IMR-90 (cell line): ENCODE results near the gene TBC1D32. TPM values are rescaled to one million over a fixed set of nuclear protein-coding genes. Genes with fewer than 3 reads are reported as not detected.

Experiments
- ATAC-seq: fragments of 200-7000 bp; cut with Tn5 transposase; 2 replicates; pipeline ENCODE4 v1.9.1; 2020; ENCODE audit warnings: low read depth, mild to moderate bottlenecking, moderate library complexity
- BruUV-seq: library from RNA; stranded (reverse); fragments of 400-500 nt; replicated peaks from 2 replicates; lab custom pipeline; 2021; lab: Mats Ljungman, UMichigan
- CTCF ChIA-PET: fragments of 300-600 bp; formaldehyde crosslinking; extraction: SDS; loops from one replicate; lab custom pipeline; 2021; ENCODE audit warnings: antibody characterized with exemption; lab: Yijun Ruan, JAX
- POLR2A ChIA-PET: fragments of 300-600 bp; sonication (Branson Sonifier 250); formaldehyde crosslinking; loops from one replicate; lab custom pipeline; 2022; ENCODE audit warnings: antibody characterized with exemption; ENCODE audit not compliant: unreplicated experiment; lab: Charles Lee
- DNase-seq: peaks from one replicate; pipeline ENCODE4 v3.0.0; 2013
- H2AFZ ChIP-seq: replicated peaks from 2 replicates; pipeline ENCODE3; 2013; ENCODE audit warnings: low read length, mild to moderate bottlenecking; ENCODE audit not compliant: poor library complexity
- H2AK5ac ChIP-seq: 2 replicates; pipeline ENCODE4 v1.6.1; 2013; ENCODE audit warnings: low read depth, low read length, inconsistent platforms
- H2AK9ac ChIP-seq: replicated peaks from 2 replicates; pipeline ENCODE3; 2013; ENCODE audit warnings: mild to moderate bottlenecking, low read depth, low read length, moderate library complexity; ENCODE audit not compliant: poor library complexity
- H2BK120ac ChIP-seq: 2 replicates; pipeline ENCODE4 v1.6.1; 2013; ENCODE audit warnings: low read depth, low read length, inconsistent platforms
- H2BK15ac ChIP-seq: 3 replicates; pipeline ENCODE4 v1.6.1; 2013; ENCODE audit warnings: low read depth, low read length, inconsistent platforms
- H2BK20ac ChIP-seq: 2 replicates; pipeline ENCODE4 v1.6.1; 2013; ENCODE audit warnings: low read depth, mild to moderate bottlenecking, inconsistent platforms, low read length, moderate library complexity
- H2BK5ac ChIP-seq: 2 replicates; pipeline ENCODE4 v1.6.1; 2013; ENCODE audit warnings: mild to moderate bottlenecking, low read depth, low read length, inconsistent platforms; ENCODE audit not compliant: poor library complexity, severe bottlenecking
- H3K14ac ChIP-seq: replicated peaks from 2 replicates; pipeline ENCODE4 v1.6.1; 2013; ENCODE audit warnings: low read depth, low read length, inconsistent platforms
- H3K18ac ChIP-seq: 2 replicates; pipeline ENCODE4 v1.6.1; 2013; ENCODE audit warnings: low read depth, low read length, control low read depth
- H3K23ac ChIP-seq: 2 replicates; pipeline ENCODE4 v1.6.1; 2013; ENCODE audit warnings: low read depth, low read length, inconsistent platforms
- H3K27ac ChIP-seq: 2 replicates; pipeline ENCODE4 v1.5.1; 2013; ENCODE audit warnings: mild to moderate bottlenecking, control low read depth, low read length; ENCODE audit not compliant: insufficient read depth
- H3K27me3 ChIP-seq: 2 replicates; pipeline ENCODE4 v1.6.1; 2013; ENCODE audit warnings: low read length; ENCODE audit not compliant: control insufficient read depth, insufficient read depth
- H3K36me3 ChIP-seq: 2 replicates; pipeline ENCODE4 v1.6.1; 2013; ENCODE audit warnings: low read length, mixed read lengths; ENCODE audit not compliant: control insufficient read depth, insufficient read depth
- H3K4ac ChIP-seq: 2 replicates; pipeline ENCODE4 v1.6.1; 2013; ENCODE audit warnings: low read depth, low read length, inconsistent platforms
- H3K4me1 ChIP-seq: 2 replicates; pipeline ENCODE4 v1.6.1; 2013; ENCODE audit warnings: low read length, mixed read lengths; ENCODE audit not compliant: control insufficient read depth, insufficient read depth
- H3K4me2 ChIP-seq: 2 replicates; pipeline ENCODE4 v1.6.1; 2013; ENCODE audit warnings: low read depth, mild to moderate bottlenecking, control low read depth, low read length, moderate library complexity
- H3K4me3 ChIP-seq: 2 replicates; pipeline ENCODE4 v1.5.1; 2013; ENCODE audit warnings: low read depth, mild to moderate bottlenecking, control low read depth, low read length, moderate library complexity; ENCODE audit not compliant: insufficient read depth
- H3K56ac ChIP-seq: 2 replicates; pipeline ENCODE4 v1.6.1; 2013; ENCODE audit warnings: low read length, inconsistent platforms; ENCODE audit not compliant: insufficient read depth; ENCODE audit errors: extremely low read depth
- H3K79me1 ChIP-seq, 2 experiments: 2 replicates each; pipeline ENCODE4 v1.6.1; 2013; ENCODE audit warnings: low read length in 2 of 2, inconsistent platforms in 1 of 2, low read depth in 1 of 2
- H3K9ac ChIP-seq: 2 replicates; pipeline ENCODE4 v1.6.1; 2013; ENCODE audit warnings: low read depth, low read length, control low read depth
- H3K9me1 ChIP-seq: 2 replicates; pipeline ENCODE4 v1.6.1; 2013; ENCODE audit warnings: low read length, inconsistent platforms; ENCODE audit not compliant: insufficient read depth
- H3K9me3 ChIP-seq: 2 replicates; pipeline ENCODE4 v1.6.1; 2013; ENCODE audit warnings: low read length; ENCODE audit not compliant: control insufficient read depth, insufficient read depth
- H4K20me1 ChIP-seq: 2 replicates; pipeline ENCODE4 v1.6.1; 2013; ENCODE audit warnings: low read length, inconsistent platforms; ENCODE audit not compliant: insufficient read depth
- H4K5ac ChIP-seq: 2 replicates; pipeline ENCODE4 v1.6.1; 2013; ENCODE audit warnings: mild to moderate bottlenecking, low read depth, low read length, control low read depth
- H4K8ac ChIP-seq, 2 experiments: 2 replicates each; pipeline ENCODE4 v1.6.1; 2013; ENCODE audit warnings: low read depth in 2 of 2, low read length in 2 of 2, control low read depth in 1 of 2, inconsistent platforms in 1 of 2
- H4K91ac ChIP-seq: 2 replicates; pipeline ENCODE4 v1.6.1; 2013; ENCODE audit warnings: low read depth, low read length, inconsistent platforms; ENCODE audit not compliant: insufficient read depth
- BHLHE40 ChIP-seq: fragments of 150-350 bp; IDR thresholded peaks from 2 replicates; pipeline ENCODE4 v1.6.1; 2016; ENCODE audit warnings: mild to moderate bottlenecking, low read depth, low read length
- CEBPB ChIP-seq: IDR thresholded peaks from 2 replicates; pipeline ENCODE4 v1.6.1; 2012; ENCODE audit warnings: low read depth, low read length, improper control_type of control experiment
- CHD1 ChIP-seq: IDR thresholded peaks from 2 replicates; pipeline ENCODE4 v1.6.1; 2012; ENCODE audit warnings: low read depth, low read length, improper control_type of control experiment
- CTCF ChIP-seq: conservative IDR thresholded peaks from 2 replicates; pipeline ENCODE4 v1.5.1; 2012; ENCODE audit warnings: mild to moderate bottlenecking, low read depth, low read length, improper control_type of control experiment
- ELK1 ChIP-seq: fragments of 150-350 bp; IDR thresholded peaks from 2 replicates; pipeline ENCODE4 v1.6.1; 2016; ENCODE audit warnings: low read depth, mild to moderate bottlenecking, low read length, moderate library complexity, borderline replicate concordance
- FOS ChIP-seq: fragments of 150-350 bp; IDR thresholded peaks from 2 replicates; pipeline ENCODE4 v1.6.1; 2016; ENCODE audit warnings: low read depth, low read length
- MAFK ChIP-seq: IDR thresholded peaks from 2 replicates; pipeline ENCODE4 v1.6.1; 2012; ENCODE audit warnings: low read depth, low read length, improper control_type of control experiment
- MAZ ChIP-seq: IDR thresholded peaks from 2 replicates; pipeline ENCODE4 v1.6.1; 2012; ENCODE audit warnings: low read depth, mild to moderate bottlenecking, low read length, improper control_type of control experiment, moderate library complexity, borderline replicate concordance
- MXI1 ChIP-seq: IDR thresholded peaks from 2 replicates; pipeline ENCODE4 v1.6.1; 2012; ENCODE audit warnings: low read depth, mild to moderate bottlenecking, low read length, moderate library complexity, borderline replicate concordance
- NFE2L2 ChIP-seq: fragments of 150-350 bp; IDR thresholded peaks from 2 replicates; pipeline ENCODE4 v1.6.1; 2016; ENCODE audit warnings: low read depth, mild to moderate bottlenecking, low read length
- POLR2A ChIP-seq: IDR thresholded peaks from 2 replicates; pipeline ENCODE4 v1.6.1; 2012; ENCODE audit warnings: mild to moderate bottlenecking, low read depth, low read length
- RAD21 ChIP-seq: IDR thresholded peaks from 2 replicates; pipeline ENCODE4 v1.6.1; 2012; ENCODE audit warnings: low read length, improper control_type of control experiment
- RCOR1 ChIP-seq: IDR thresholded peaks from 2 replicates; pipeline ENCODE4 v1.6.1; 2012; ENCODE audit warnings: mild to moderate bottlenecking, low read length, improper control_type of control experiment; ENCODE audit not compliant: insufficient replicate concordance
- RFX5 ChIP-seq: IDR thresholded peaks from 2 replicates; pipeline ENCODE4 v1.8.0; 2012; ENCODE audit warnings: low read depth, mild to moderate bottlenecking, low read length, moderate library complexity
- SMC3 ChIP-seq: fragments of 150-350 bp; IDR thresholded peaks from 2 replicates; pipeline ENCODE4 v1.6.1; 2016; ENCODE audit warnings: low read depth, mild to moderate bottlenecking, antibody characterized with exemption, low read length, moderate library complexity
- USF2 ChIP-seq: fragments of 150-350 bp; IDR thresholded peaks from 2 replicates; pipeline ENCODE4 v1.6.1; 2017; ENCODE audit warnings: mild to moderate bottlenecking, antibody characterized with exemption, low read length, low read depth
- WGBS, 2 experiments: methylation state at CpG; one replicate each; pipeline versions ENCODE4 v1.1.5 to v1.1.7; 2013; ENCODE audit warnings: missing lambda C conversion rate in 2 of 2; ENCODE audit not compliant: insufficient read length in 1 of 2; ENCODE audit errors: extremely low coverage in 2 of 2; 5-methylcytosine and 5-hydroxymethylcytosine counted together
- dilution Hi-C: fragments of 300-500 bp; cut with HindIII; formaldehyde crosslinking; loops from one replicate; pipeline ENCODE4 v1.14.3; 2018; ENCODE audit warnings: low sequenced_read_pairs; ENCODE audit not compliant: unreplicated experiment
- in situ Hi-C: fragments of 300-500 bp; cut with MboI; formaldehyde crosslinking; loops from 3 replicates; pipeline ENCODE4 v1.14.3; 2019; ENCODE audit warnings: low sequenced_read_pairs, inconsistent platforms, mixed read lengths
- intact Hi-C: fragments of 100-400 bp; cut with micrococcal nuclease; formaldehyde crosslinking; loops from 2 replicates; pipeline ENCODE4 v1.10.0; 2022
- polyA plus RNA-seq, 3 experiments: library from polyadenylated mRNA; depleted of rRNA; stranded (reverse); fragments of >200 nt; gene quantifications; 2 replicates each; pipeline ENCODE4 v1.2.3, GENCODE V29; 2012; ENCODE audit warnings: low replicate concordance in 1 of 3
- total RNA-seq: library from RNA; depleted of rRNA; stranded (reverse); fragments of >200 nt; gene quantifications from 2 replicates; pipeline ENCODE4 v1.2.3, GENCODE V29; 2012

TBC1D32 gene
- total and polyA plus RNA-seq, 2 of the 4 experiments (the other 2 are of a cell fraction), result 3.0 to 7.2 TPM

- H4K20me1 ChIP-seq, result no peaks in the 10 kb centered on the region
Observed at GRCh38 chr6:121237859-121238258, 96.4 kb downstream of the TBC1D32 start.

More at GRCh38 chr6:121237859-121238258, 96.4 kb downstream of the TBC1D32 start:
- H3K36me3 ChIP-seq, result no peaks in the 10 kb centered on the region; the same call in 1 of the 2 replicates
- H2BK120ac ChIP-seq, result no peak overlapping the region
- H3K56ac ChIP-seq, result no peak overlapping the region
- CTCF ChIA-PET, result no interaction called here
- H2BK20ac ChIP-seq, result no peak overlapping the region
- no peaks in the 10 kb centered on the region for H3K79me1 ChIP-seq
- no peak overlapping the region for H3K9ac ChIP-seq
- BruUV-seq, result no TSS peak
- no peak overlapping the region for H2AFZ ChIP-seq
- H3K9me1 ChIP-seq, result no peaks in the 10 kb centered on the region
- POLR2A ChIA-PET, result no interaction called here
- no peaks in the 10 kb centered on the region for H3K9me3 ChIP-seq
- dilution Hi-C loops (no loop called here), in situ Hi-C loops (no loop called here), intact Hi-C loops (no loop called here)
- no peak overlapping the region for H3K27ac ChIP-seq
- H3K27me3 ChIP-seq, result no peaks in the 10 kb centered on the region
- H2BK15ac ChIP-seq, result no peak overlapping the region
- H2AK5ac ChIP-seq, result no peak overlapping the region
- no peak overlapping the region for H2AK9ac ChIP-seq
- no peak overlapping the region for H4K5ac ChIP-seq
- H4K8ac ChIP-seq, result no peak overlapping the region
- H3K14ac ChIP-seq, result no peak overlapping the region
- DNase-seq, result no peak
- no peak overlapping the region for H4K91ac ChIP-seq
- H3K18ac ChIP-seq, result no peak overlapping the region
- no peak overlapping the region for H3K4me2 ChIP-seq
- WGBS, 2 experiments, result no CpG with 5 or more reads among the region's 1 CpG
- no peak overlapping the region for H3K4me3 ChIP-seq
- TF ChIP-seq SMC3, result no peak
- TF ChIP-seq CEBPB, result no peak
- no peak for TF ChIP-seq CTCF
- no peak for TF ChIP-seq FOS
- TF ChIP-seq BHLHE40, result no peak
- TF ChIP-seq ELK1, result no peak
- no peak for TF ChIP-seq USF2
- no peak for TF ChIP-seq MXI1
- TF ChIP-seq NFE2L2, result no peak
- TF ChIP-seq RFX5, result no peak
- no peak for TF ChIP-seq MAFK
- TF ChIP-seq MAZ, result no peak
- no peak for TF ChIP-seq RAD21
- no peak for TF ChIP-seq CHD1
- TF ChIP-seq POLR2A, result no peak
- TF ChIP-seq RCOR1, result no peak
- H3K4ac ChIP-seq, result no peak overlapping the region
- no peak for ATAC-seq
- H3K4me1 ChIP-seq, result no peaks in the 10 kb centered on the region
- H2BK5ac ChIP-seq, result no peak overlapping the region
- H3K23ac ChIP-seq, result no peak overlapping the region
